Mesenteric fat pad (tissue), 1 donor: ENCODE measurements around the gene SLC17A9. TPM values are rescaled to one million over a fixed set of nuclear protein-coding genes. Genes with fewer than 3 reads are reported as not detected.
A peak's percentile ranks its signal among the peaks of the same experiment; 100 is the strongest.

ENCODE experiments used
- DNase-seq: peaks from one replicate; pipeline ENCODE4 v3.0.0-alpha.2; 2020; ENCODE audit warnings: low spot score
- long read RNA-seq: library from polyadenylated mRNA; unstranded; transcript quantifications from one replicate; pipeline ENCODE4 v2.0.0, GENCODE V29; 2020
- total RNA-seq: library from RNA; stranded (reverse); fragmentation: NEBNext Ultra II Directional; extraction: Animal tissue kit (Norgen Biotek cat#: 25700); gene quantifications from one replicate; pipeline ENCODE4 v1.2.1, GENCODE V29; 2021
- donor health status: DM: yes; HTN: yes; CAD: no.

SLC17A9 gene, protein sequence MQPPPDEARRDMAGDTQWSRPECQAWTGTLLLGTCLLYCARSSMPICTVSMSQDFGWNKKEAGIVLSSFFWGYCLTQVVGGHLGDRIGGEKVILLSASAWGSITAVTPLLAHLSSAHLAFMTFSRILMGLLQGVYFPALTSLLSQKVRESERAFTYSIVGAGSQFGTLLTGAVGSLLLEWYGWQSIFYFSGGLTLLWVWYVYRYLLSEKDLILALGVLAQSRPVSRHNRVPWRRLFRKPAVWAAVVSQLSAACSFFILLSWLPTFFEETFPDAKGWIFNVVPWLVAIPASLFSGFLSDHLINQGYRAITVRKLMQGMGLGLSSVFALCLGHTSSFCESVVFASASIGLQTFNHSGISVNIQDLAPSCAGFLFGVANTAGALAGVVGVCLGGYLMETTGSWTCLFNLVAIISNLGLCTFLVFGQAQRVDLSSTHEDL
- total RNA-seq, result 12.7 TPM
- long read RNA-seq, partial matches to known transcripts, result 7 of 32 reads
- long read RNA-seq, other reads (novel, unspliced or antisense), result 21 of 32 reads

- DNase-seq, result peak; percentile 93
These were observed at the start of gene SLC17A9 for GRCh38 chr20:62952373-62952967. TSS of gene SLC17A9 (plus strand) at chr20:62952709. CDS start at chr20:62952831, 122 bp downstream.

GRCh38 chr20:62902926-62903615, 49.4 kb upstream of the SLC17A9 start:
- no peak for DNase-seq

- DNase-seq, result no peak
These were observed 46.9 kb upstream of the SLC17A9 start for GRCh38 chr20:62905536-62906117.

DNA sequence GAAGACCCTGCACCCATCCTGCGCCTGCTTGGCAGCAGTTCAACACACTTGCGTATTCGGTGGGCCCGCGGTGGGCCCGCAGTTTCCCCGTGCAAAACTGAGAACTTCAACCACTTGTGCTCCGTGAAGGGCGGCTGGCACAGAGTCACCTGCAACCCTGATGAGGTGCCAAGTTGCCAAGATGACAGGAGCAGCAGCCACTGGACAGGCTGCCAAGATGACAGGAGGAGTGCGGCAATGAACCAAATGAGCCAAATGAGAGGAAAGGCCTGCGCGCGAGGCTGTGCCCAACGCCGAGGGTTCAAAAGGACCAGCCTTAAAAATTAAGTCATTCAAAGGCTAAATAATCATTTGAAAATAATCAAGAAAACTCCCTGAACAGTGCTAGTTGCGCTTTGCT, 46.3 kb upstream of the SLC17A9 start:
- no peak for DNase-seq

DNA sequence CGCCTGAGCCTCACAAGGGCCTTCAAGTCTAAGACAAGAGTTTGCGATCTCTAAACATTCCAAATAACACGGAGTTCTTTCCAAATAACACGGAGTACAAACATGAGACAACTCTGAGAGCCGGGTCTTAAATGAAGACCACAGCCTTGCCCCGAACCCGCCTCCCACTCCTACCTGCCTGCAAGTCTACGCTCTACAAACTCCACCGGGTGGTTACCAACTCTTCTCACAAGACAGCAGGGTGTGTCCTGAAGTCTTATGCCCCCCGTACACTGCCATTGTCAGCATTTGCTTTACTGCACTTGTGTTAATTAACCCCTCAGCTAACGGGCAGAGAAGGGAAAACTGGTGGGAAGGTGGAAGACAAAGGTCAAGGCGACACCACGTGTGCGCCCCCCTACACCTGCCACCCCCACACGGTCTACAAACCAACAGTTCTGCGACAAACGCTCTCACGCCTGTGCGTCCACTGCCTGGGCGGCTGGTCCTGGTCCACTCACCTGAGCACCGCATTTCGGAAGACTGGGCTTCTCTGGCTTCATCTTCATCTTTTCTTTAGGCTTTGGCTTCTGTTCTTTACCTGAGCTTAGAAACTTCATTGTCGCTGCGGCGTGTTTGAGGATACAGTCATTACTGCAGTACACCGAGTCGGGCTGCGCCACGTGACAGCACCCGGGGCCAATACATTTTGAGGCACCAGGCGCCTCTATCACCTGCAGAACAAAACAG, 45.7 kb upstream of the SLC17A9 start:
- DNase-seq, result no peak

DNA sequence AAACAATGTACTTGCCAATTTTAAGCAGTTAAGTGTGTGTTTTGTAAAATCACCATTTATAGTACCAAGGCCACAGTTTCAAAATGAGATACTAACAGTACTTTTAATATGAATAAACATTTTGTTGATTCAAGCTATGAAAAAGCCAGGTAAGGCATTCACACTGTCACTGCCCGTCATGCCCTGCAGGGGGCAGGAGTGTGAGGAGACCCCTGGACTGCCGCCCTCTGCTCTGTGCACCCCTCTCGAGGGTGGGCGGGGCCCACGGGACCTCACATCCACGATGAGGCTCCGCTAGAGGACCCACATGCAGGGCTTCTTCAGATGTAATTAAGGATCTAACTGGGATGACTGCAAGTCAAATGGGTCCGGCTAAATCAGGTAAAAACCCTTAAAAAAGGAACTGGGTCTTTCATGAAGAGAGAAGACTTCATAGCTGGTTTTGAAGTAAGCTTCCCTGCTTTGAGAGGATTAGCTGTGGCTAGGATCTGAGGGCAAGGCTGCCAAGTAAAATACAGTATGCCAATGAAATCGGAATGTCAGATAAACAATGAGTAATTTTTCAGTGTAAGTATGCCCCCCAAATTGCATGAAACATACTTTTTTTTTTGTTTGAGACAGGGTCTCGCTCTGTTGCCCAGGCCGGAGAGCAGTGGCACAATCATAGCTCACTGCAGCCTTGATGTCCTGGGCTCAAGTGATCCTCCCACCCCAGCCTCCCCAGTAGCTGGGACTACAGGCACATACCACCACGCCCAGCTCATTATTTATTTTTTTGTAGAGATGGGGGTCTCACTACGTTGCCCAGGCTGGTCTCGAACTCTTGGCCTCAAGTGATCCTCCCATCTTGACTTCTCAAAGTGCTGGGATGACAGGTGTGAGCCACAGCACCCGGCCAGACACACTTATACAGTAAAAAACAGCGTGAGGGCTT, 44.9 kb upstream of the SLC17A9 start:
- DNase-seq, result no peak

GRCh38 chr20:62908971-62909791, 43.3 kb upstream of the SLC17A9 start:
- DNase-seq, result no peak

- DNase-seq, result no peak
These were observed 42.2 kb upstream of the SLC17A9 start for GRCh38 chr20:62910217-62910766.

DNA sequence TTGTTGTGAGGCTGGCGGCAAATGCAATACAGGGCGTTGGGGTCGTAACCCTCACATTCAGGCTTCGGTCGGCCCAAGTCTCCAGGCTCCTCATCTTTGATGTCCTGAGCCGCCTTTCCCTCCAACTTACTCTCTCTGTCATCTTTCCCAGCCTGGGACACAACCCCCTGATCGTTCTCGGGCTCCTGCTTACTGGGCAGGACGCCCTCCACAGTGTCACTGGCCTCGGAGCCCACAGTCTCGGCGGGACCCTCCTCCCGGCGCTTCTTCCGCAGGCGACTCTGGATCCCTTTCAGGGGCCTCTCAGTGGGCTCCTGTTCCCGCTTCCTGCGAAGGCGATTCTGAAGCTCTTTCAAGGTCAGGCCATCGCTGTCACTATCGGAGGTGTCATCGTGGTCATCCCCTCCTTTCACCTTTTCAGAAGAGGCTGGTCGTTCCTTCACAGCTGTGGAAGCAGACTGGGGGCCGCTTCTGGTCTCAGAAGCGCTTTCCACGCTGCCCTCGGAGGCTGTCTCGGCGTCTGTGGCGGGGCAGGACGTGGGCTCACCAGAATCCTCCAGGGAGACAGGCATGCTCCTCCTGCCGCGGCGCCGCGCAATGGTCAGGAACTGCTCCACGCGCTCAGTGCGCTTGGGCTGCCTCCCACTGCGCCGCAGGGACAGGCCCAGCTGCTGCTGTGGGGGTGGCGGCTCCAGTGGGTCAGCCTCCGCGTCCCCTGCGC, 41.6 kb upstream of the SLC17A9 start:
- DNase-seq, result no peak

DNA sequence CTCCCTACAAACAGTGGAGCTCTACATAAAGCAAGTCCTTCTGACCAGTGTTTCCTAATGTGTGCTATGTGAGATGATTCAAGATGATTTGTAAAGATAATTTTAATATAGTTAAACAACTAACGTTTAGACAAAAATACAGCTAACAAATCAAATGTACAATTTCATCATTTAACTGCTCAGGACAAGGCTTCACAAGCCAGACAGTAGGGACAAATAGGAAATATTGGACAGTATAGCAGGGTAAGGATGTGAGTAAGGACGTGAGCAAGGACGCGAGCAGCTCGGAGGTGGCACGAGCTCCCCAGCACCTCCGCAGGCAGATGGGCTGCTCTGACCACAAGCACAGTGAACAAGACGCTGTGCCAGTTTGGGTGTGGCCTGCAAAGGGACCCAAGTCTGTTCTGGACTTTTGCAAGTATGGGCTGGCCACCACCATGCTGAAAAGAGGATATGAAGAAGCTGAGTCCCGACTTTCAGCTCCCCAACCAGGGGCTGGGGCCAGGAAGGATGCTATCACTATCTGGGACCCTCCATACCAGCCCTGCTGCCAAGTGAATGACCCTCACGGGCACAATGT, 40.7 kb upstream of the SLC17A9 start:
- DNase-seq, result no peak

DNA sequence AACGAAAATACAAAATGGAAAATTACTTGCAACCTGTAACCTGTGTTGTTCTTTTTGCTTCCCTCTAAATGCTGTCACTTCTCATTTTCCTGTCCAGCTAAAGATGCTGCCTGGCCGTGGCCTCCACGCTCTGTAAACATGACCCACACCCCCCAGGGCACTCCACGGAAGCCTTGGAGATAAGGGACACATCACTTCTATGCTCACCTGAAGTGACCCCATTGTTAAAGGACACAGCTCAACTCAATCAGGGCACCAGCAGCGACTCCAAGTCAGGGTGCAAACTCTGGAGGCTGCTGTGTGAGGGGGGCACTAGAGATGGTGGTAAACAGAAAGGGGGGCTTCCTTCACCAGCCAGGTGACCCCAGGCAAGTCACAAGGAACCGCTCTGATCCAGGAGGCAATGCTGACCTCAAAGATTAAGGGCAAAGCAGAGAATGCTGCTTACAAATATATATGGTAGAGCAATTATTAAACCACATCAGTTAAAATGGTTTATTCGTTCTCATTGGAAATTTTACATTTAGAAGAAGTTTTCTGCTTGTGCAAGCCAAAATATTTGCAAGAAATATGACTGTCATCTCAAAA, 39.4 kb upstream of the SLC17A9 start:
- DNase-seq, result no peak

GRCh38 chr20:62914436-62914835, 38.1 kb upstream of the SLC17A9 start:
- no peak for DNase-seq

DNA sequence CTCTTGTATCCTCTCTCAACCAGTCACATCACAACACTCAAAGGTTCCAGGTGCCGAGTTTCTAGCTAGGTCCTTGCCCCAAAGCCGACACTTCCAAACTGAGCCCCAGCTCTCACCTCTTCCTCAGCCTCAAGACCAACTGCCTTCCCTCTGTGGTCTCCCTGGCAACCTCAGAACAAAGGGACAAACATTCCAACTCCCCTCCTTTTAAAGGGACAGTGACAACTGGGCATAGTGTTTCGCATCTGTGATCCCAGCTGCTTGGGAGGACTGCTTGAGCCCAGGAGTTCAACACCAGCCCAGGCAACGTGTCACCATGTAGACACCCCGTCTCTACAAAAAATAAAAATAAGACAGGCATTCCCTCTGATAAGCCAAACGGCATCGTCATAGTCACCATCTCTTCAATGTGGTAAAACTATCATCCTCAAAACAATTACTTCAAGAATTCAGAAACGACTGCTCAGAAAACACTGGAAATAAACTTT, 37.5 kb upstream of the SLC17A9 start:
- DNase-seq, result no peak

GRCh38 chr20:62916703-62917476, 35.6 kb upstream of the SLC17A9 start:
- DNase-seq, result no peak

- DNase-seq, result no peak
These were observed 34.8 kb upstream of the SLC17A9 start for GRCh38 chr20:62917720-62918119.

GRCh38 chr20:62918147-62918546, 34.4 kb upstream of the SLC17A9 start:
- DNase-seq, result no peak
